ENCODE data around the gene CD93.

CD93 gene

GRCh38 chr20:23063581-23063980 is 22.5 kb downstream of the CD93 start:
- in situ Hi-C loops (cut with HindIII; ENCODE audit: low sequenced_read_pairs), result loop anchor here (5.0 kb wide), 1 partner anchor 54 kb away; no protein-coding TSS in a partner anchor
- DNase-seq (ENCODE audit: low read depth), result no peak
- TF ChIP-seq CTCF (IDR thresholded peaks at IDR 0.05; ENCODE audit: low read depth, low read length, missing control alignments), result no peak
- H3K4me3 ChIP-seq (ENCODE audit: low read depth, low read length), result no peak overlapping the region

GRCh38 chr20:23063168-23063567 is 23.0 kb downstream of the CD93 start:
- H3K4me3 ChIP-seq (ENCODE audit: low read depth, low read length), result no peak overlapping the region
- no peak for TF ChIP-seq CTCF (IDR thresholded peaks at IDR 0.05; ENCODE audit: low read depth, low read length, missing control alignments)
- no peak for DNase-seq (ENCODE audit: low read depth)
- in situ Hi-C loops (cut with HindIII; ENCODE audit: low sequenced_read_pairs), result loop anchor here (5.0 kb wide), 1 partner anchor 54 kb away; no protein-coding TSS in a partner anchor

GRCh38 chr20:23062632-23063031 is 23.5 kb downstream of the CD93 start:
- no peak for TF ChIP-seq CTCF (IDR thresholded peaks at IDR 0.05; ENCODE audit: low read depth, low read length, missing control alignments)
- H3K4me3 ChIP-seq (ENCODE audit: low read depth, low read length), result no peak overlapping the region
- no peak for DNase-seq (ENCODE audit: low read depth)
- in situ Hi-C loops (cut with HindIII; ENCODE audit: low sequenced_read_pairs), result loop anchor here (5.0 kb wide), 1 partner anchor 55 kb away; no protein-coding TSS in a partner anchor

- peak; percentile 51 for TF ChIP-seq CTCF (IDR thresholded peaks at IDR 0.05; ENCODE audit: low read depth, low read length, missing control alignments)
- in situ Hi-C loops (cut with HindIII; ENCODE audit: low sequenced_read_pairs), result loop anchor here (5.0 kb wide), 1 partner anchor 55 kb away; no protein-coding TSS in a partner anchor
- DNase-seq (ENCODE audit: low read depth), result no peak
- H3K4me3 ChIP-seq (ENCODE audit: low read depth, low read length), result no peak overlapping the region
Observed at GRCh38 chr20:23061734-23062561, 24.2 kb downstream of the CD93 start.

GRCh38 chr20:23061262-23061661 is 24.9 kb downstream of the CD93 start:
- no peak for DNase-seq (ENCODE audit: low read depth)
- TF ChIP-seq CTCF (IDR thresholded peaks at IDR 0.05; ENCODE audit: low read depth, low read length, missing control alignments), result no peak
- H3K4me3 ChIP-seq (ENCODE audit: low read depth, low read length), result no peak overlapping the region
- in situ Hi-C loops (cut with HindIII; ENCODE audit: low sequenced_read_pairs), result loop anchor here (5.0 kb wide), 1 partner anchor 56 kb away; no protein-coding TSS in a partner anchor

- no peak for DNase-seq (ENCODE audit: low read depth)
- in situ Hi-C loops (cut with HindIII; ENCODE audit: low sequenced_read_pairs), result loop anchor here (5.0 kb wide), 1 partner anchor 57 kb away; no protein-coding TSS in a partner anchor
- no peak overlapping the region for H3K4me3 ChIP-seq (ENCODE audit: low read depth, low read length)
- TF ChIP-seq CTCF (IDR thresholded peaks at IDR 0.05; ENCODE audit: low read depth, low read length, missing control alignments), result no peak
Observed at GRCh38 chr20:23060629-23061028, 25.5 kb downstream of the CD93 start.
